Measurements from ENCODE around the gene MTRF1L.
"Not testable (repeated sequence)": the region's sequence is repeated elsewhere in the genome, so short reads cannot be mapped to it uniquely, and the experiment has no call there.

MTRF1L gene

GRCh38 chr6:153000243-153000642, 2.3 kb downstream of the MTRF1L start:
- no peak overlapping the region for H3K27ac ChIP-seq
- H3K9me3 ChIP-seq (ENCODE audit: control insufficient read depth, low read length): no peaks in the 10 kb centered on the region
- no peak overlapping the region for H2AFZ ChIP-seq
- H3K36me3 ChIP-seq (ENCODE audit: control insufficient read depth, insufficient read depth, low read length): no peaks in the 10 kb centered on the region
- no peaks in the 10 kb centered on the region for H3K4me1 ChIP-seq
- H3K27me3 ChIP-seq (ENCODE audit: control insufficient read depth, insufficient read depth, low read length): no peaks in the 10 kb centered on the region
- peaks cover 23% of the 10 kb centered on the region for H3K79me2 ChIP-seq
- no peak overlapping the region for H3K9ac ChIP-seq
- H3K4me2 ChIP-seq (ENCODE audit: low read length): no peak overlapping the region
- H3K4me3 ChIP-seq (ENCODE audit: low read depth, low read length): no peak overlapping the region
- TF ChIP-seq CTCF (IDR thresholded peaks at IDR 0.05): no peak

GRCh38 chr6:152999538-152999937, 3.0 kb downstream of the MTRF1L start:
- H3K4me2 ChIP-seq (ENCODE audit: low read length); H3K9ac ChIP-seq; H3K36me3 ChIP-seq (ENCODE audit: control insufficient read depth, insufficient read depth, low read length); H3K4me3 ChIP-seq (ENCODE audit: low read depth, low read length); H3K27me3 ChIP-seq (ENCODE audit: control insufficient read depth, insufficient read depth, low read length); H2AFZ ChIP-seq; H3K27ac ChIP-seq; H3K4me1 ChIP-seq; H3K9me3 ChIP-seq (ENCODE audit: control insufficient read depth, low read length): not testable (repeated sequence)
- peaks cover 23% of the 10 kb centered on the region for H3K79me2 ChIP-seq

- H3K79me2 ChIP-seq: peaks cover 8% of the 10 kb centered on the region
- no peak for TF ChIP-seq CTCF (IDR thresholded peaks at IDR 0.05)
- no peak overlapping the region for H3K4me3 ChIP-seq (ENCODE audit: low read depth, low read length)
- no peaks in the 10 kb centered on the region for H3K4me1 ChIP-seq
- no peak overlapping the region for H3K4me2 ChIP-seq (ENCODE audit: low read length)
- no peak overlapping the region for H3K27ac ChIP-seq
- no peaks in the 10 kb centered on the region for H3K36me3 ChIP-seq (ENCODE audit: control insufficient read depth, insufficient read depth, low read length)
- no peaks in the 10 kb centered on the region for H3K9me3 ChIP-seq (ENCODE audit: control insufficient read depth, low read length)
- H2AFZ ChIP-seq: no peak overlapping the region
- H3K9ac ChIP-seq: no peak overlapping the region
- H3K27me3 ChIP-seq (ENCODE audit: control insufficient read depth, insufficient read depth, low read length): no peaks in the 10 kb centered on the region
These were observed 8.7 kb downstream of the MTRF1L start for GRCh38 chr6:152993847-152994246.

GRCh38 chr6:152993431-152993830, 9.1 kb downstream of the MTRF1L start:
- Histone ChIP-seq H3K9ac (no peak overlapping the region), H3K79me2 (peaks cover 8% of the 10 kb centered on the region), H3K4me3 (ENCODE audit: low read depth, low read length) (no peak overlapping the region), H2AFZ (no peak overlapping the region), H3K4me2 (ENCODE audit: low read length) (no peak overlapping the region), H3K27ac (no peak overlapping the region), H3K4me1 (no peaks in the 10 kb centered on the region), H3K36me3 (ENCODE audit: control insufficient read depth, insufficient read depth, low read length) (no peaks in the 10 kb centered on the region), H3K27me3 (ENCODE audit: control insufficient read depth, insufficient read depth, low read length) (no peaks in the 10 kb centered on the region), H3K9me3 (ENCODE audit: control insufficient read depth, low read length) (no peaks in the 10 kb centered on the region)
- no peak for TF ChIP-seq CTCF (IDR thresholded peaks at IDR 0.05)

- no peak overlapping the region for H3K4me3 ChIP-seq (ENCODE audit: low read depth, low read length)
- H3K9ac ChIP-seq: no peak overlapping the region
- no peaks in the 10 kb centered on the region for H3K9me3 ChIP-seq (ENCODE audit: control insufficient read depth, low read length)
- H3K4me1 ChIP-seq: peaks cover 13% of the 10 kb centered on the region
- TF ChIP-seq CTCF (IDR thresholded peaks at IDR 0.05): no peak
- H2AFZ ChIP-seq: no peak overlapping the region
- H3K79me2 ChIP-seq: peaks cover 8% of the 10 kb centered on the region
- H3K27me3 ChIP-seq (ENCODE audit: control insufficient read depth, insufficient read depth, low read length): no peaks in the 10 kb centered on the region
- H3K4me2 ChIP-seq (ENCODE audit: low read length): no peak overlapping the region
- no peaks in the 10 kb centered on the region for H3K36me3 ChIP-seq (ENCODE audit: control insufficient read depth, insufficient read depth, low read length)
- no peak overlapping the region for H3K27ac ChIP-seq
These were observed 15.5 kb downstream of the MTRF1L start for GRCh38 chr6:152986978-152987377.

- H3K4me1 ChIP-seq: peaks cover 13% of the 10 kb centered on the region
- H3K9me3 ChIP-seq (ENCODE audit: control insufficient read depth, low read length); H3K4me2 ChIP-seq (ENCODE audit: low read length); H3K36me3 ChIP-seq (ENCODE audit: control insufficient read depth, insufficient read depth, low read length); H3K27ac ChIP-seq; H3K27me3 ChIP-seq (ENCODE audit: control insufficient read depth, insufficient read depth, low read length); H3K4me3 ChIP-seq (ENCODE audit: low read depth, low read length); H3K9ac ChIP-seq; H2AFZ ChIP-seq: not testable (repeated sequence)
- peaks cover 15% of the 10 kb centered on the region for H3K79me2 ChIP-seq
These were observed 17.2 kb downstream of the MTRF1L start for GRCh38 chr6:152985300-152985699.
